ENCODE results near the gene PJA1. TPM values are rescaled to one million over a fixed set of nuclear protein-coding genes. Genes with fewer than 3 reads are reported as not detected.

Gene PJA1
- total RNA-seq, 3 donors from 2014 or later: 20.0 to 50.1 (median 25.6) TPM

DNA sequence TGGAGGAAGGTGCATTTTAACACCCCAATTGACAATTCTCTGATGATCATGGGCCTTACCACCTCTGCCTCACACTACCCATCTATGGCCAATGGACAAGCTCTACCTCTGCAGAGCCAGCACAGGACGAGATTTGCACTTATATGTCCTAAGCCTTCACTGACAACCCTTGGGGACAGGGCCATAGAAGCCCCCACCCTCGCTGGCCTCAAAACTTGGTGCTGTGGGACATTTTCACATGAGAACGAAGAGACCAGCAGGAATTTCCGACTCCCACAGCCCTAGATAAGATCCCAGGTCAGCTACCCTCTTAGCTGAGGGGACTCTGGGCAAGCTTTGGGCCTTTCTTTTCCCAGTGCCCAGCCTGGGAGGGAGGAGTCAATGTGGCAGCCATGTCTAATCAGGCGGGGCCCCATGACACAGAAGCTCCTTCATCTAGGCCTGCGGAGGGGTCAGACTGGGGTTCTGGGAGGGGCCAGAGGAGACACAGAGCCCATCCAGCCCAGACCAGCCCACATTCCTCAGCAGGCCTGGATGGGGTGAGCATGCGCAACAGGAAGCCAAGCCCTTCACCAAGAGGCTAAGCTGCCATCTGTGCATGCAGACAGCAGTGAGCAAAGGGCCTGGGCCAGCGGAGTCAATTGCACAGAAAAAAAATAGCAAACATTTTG, 12.1 kb downstream of the PJA1 start:
- Histone ChIP-seq H3K27me3 (peaks cover 0 to 70% of the 10 kb centered on the region in 2 donors), H3K9me3 (no peaks in the 10 kb centered on the region), H3K4me1 (no peaks in the 10 kb centered on the region), H3K4me3 (no peak overlapping the region), H3K36me3 (no peaks in the 10 kb centered on the region), H3K27ac (no peak overlapping the region)
- no peak for DNase-seq (ENCODE audit: low spot score in 2 of 2)
- intact Hi-C loops (cut with DNase I; ENCODE audit: low total_unique reads): loop anchor here (5.0 kb wide), 1 partner anchor 789 kb away; no protein-coding TSS in a partner anchor
- TF ChIP-seq, protein P1, sequence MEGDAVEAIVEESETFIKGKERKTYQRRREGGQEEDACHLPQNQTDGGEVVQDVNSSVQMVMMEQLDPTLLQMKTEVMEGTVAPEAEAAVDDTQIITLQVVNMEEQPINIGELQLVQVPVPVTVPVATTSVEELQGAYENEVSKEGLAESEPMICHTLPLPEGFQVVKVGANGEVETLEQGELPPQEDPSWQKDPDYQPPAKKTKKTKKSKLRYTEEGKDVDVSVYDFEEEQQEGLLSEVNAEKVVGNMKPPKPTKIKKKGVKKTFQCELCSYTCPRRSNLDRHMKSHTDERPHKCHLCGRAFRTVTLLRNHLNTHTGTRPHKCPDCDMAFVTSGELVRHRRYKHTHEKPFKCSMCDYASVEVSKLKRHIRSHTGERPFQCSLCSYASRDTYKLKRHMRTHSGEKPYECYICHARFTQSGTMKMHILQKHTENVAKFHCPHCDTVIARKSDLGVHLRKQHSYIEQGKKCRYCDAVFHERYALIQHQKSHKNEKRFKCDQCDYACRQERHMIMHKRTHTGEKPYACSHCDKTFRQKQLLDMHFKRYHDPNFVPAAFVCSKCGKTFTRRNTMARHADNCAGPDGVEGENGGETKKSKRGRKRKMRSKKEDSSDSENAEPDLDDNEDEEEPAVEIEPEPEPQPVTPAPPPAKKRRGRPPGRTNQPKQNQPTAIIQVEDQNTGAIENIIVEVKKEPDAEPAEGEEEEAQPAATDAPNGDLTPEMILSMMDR (IDR thresholded peaks at IDR 0.05): no peak
- TF ChIP-seq POLR2A (IDR thresholded peaks at IDR 0.05) (no peak), POLR2AphosphoS5 (IDR thresholded peaks at IDR 0.05) (no peak)

DNA sequence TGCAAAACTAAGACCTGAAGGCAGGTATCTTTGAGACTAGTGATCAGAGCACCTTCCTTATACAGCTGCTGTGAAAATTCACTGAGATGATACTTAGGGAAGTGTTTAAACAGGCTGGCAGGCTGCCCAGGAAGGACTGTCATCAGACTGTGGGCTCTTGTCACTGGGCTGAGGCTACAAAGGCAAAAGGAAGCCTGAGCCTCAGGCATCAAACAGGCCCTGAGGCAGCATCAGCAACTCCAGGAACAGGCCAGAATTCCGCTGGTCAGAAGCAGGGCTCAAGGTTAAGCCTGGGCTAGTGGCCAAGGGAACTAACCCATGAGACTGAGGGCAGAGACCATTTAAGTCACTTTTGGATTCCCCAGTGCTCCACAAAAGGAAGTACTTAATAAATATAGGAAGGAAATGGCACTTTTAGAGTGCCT, 12.8 kb downstream of the PJA1 start:
- no peak overlapping the region for H3K4me3 ChIP-seq
- H3K27me3 ChIP-seq: peaks cover 0 to 63% of the 10 kb centered on the region in 2 donors
- H3K4me1 ChIP-seq: no peaks in the 10 kb centered on the region
- peak in 1 of 2 donors; percentile 29 for DNase-seq (ENCODE audit: low spot score in 2 of 2)
- no peak overlapping the region for H3K27ac ChIP-seq
- intact Hi-C loops (cut with DNase I; ENCODE audit: low total_unique reads): loop anchor here (5.0 kb wide), 1 partner anchor 790 kb away; no protein-coding TSS in a partner anchor
- TF ChIP-seq POLR2AphosphoS5 (IDR thresholded peaks at IDR 0.05) (no peak), POLR2A (IDR thresholded peaks at IDR 0.05) (no peak)
- TF ChIP-seq, protein P1 (IDR thresholded peaks at IDR 0.05): no peak
- H3K9me3 ChIP-seq: no peaks in the 10 kb centered on the region
- H3K36me3 ChIP-seq: no peaks in the 10 kb centered on the region

- no peak overlapping the region for H3K27ac ChIP-seq
- no peak for DNase-seq (ENCODE audit: low spot score in 2 of 2)
- TF ChIP-seq POLR2AphosphoS5 (IDR thresholded peaks at IDR 0.05): no peak
- intact Hi-C loops (cut with DNase I; ENCODE audit: low total_unique reads): loop anchor here (5.0 kb wide), 1 partner anchor 790 kb away; no protein-coding TSS in a partner anchor
- H3K9me3 ChIP-seq: no peaks in the 10 kb centered on the region
- no peaks in the 10 kb centered on the region for H3K36me3 ChIP-seq
- H3K4me1 ChIP-seq: no peaks in the 10 kb centered on the region
- peaks cover 0 to 59% of the 10 kb centered on the region in 2 donors for H3K27me3 ChIP-seq
- H3K4me3 ChIP-seq: no peak overlapping the region
Observed at GRCh38 chrX:69151866-69152284, 13.4 kb downstream of the PJA1 start.

- DNase-seq (ENCODE audit: low spot score in 2 of 2): no peak
- H3K36me3 ChIP-seq: no peaks in the 10 kb centered on the region
- no peak overlapping the region for H3K27ac ChIP-seq
- no peaks in the 10 kb centered on the region for H3K9me3 ChIP-seq
- H3K4me3 ChIP-seq: no peak overlapping the region
- peaks cover 0 to 50% of the 10 kb centered on the region in 2 donors for H3K27me3 ChIP-seq
- TF ChIP-seq, protein P1 (IDR thresholded peaks at IDR 0.05): no peak
- TF ChIP-seq POLR2A (IDR thresholded peaks at IDR 0.05) (no peak), POLR2AphosphoS5 (IDR thresholded peaks at IDR 0.05) (no peak)
- intact Hi-C loops (cut with DNase I; ENCODE audit: low total_unique reads): loop anchor here (5.0 kb wide), 1 partner anchor 792 kb away; no protein-coding TSS in a partner anchor
- H3K4me1 ChIP-seq: no peaks in the 10 kb centered on the region
Observed at GRCh38 chrX:69150281-69150960, 14.8 kb downstream of the PJA1 start.

- no peak for DNase-seq (ENCODE audit: low spot score in 2 of 2)
- H3K36me3 ChIP-seq: no peaks in the 10 kb centered on the region
- no peaks in the 10 kb centered on the region for H3K4me1 ChIP-seq
- no peak overlapping the region for H3K4me3 ChIP-seq
- intact Hi-C loops (cut with DNase I; ENCODE audit: low total_unique reads): loop anchor here (5.0 kb wide), 1 partner anchor 793 kb away; no protein-coding TSS in a partner anchor
- peaks cover 0 to 52% of the 10 kb centered on the region in 2 donors for H3K27me3 ChIP-seq
- no peak overlapping the region for H3K27ac ChIP-seq
- TF ChIP-seq, protein P1 (IDR thresholded peaks at IDR 0.05): no peak
- no peak for TF ChIP-seq POLR2A (IDR thresholded peaks at IDR 0.05)
- TF ChIP-seq POLR2AphosphoS5 (IDR thresholded peaks at IDR 0.05): no peak
- H3K9me3 ChIP-seq: no peaks in the 10 kb centered on the region
Observed at GRCh38 chrX:69149466-69150280, 15.6 kb downstream of the PJA1 start.
